ENCODE measurements around the gene B3GAT3. TPM values are rescaled to one million over a fixed set of nuclear protein-coding genes. Genes with fewer than 3 reads are reported as not detected.

Gene B3GAT3
- total RNA-seq, 4 donors from 2014 or later = 17.7 to 50.4 (median 23.1) TPM

- Histone ChIP-seq H3K27ac (peak overlapping the region in 1 of 2 donors; percentile 99), H3K9me3 (no peaks in the 10 kb centered on the region), H3K27me3 (no peaks in the 10 kb centered on the region), H3K4me1 (peaks cover 0 to 10% of the 10 kb centered on the region in 2 donors), H3K36me3 (no peaks in the 10 kb centered on the region), H3K4me3 (no peak overlapping the region)
- intact Hi-C loops (cut with DNase I; ENCODE audit: low total_unique reads) = no loop called here
- TF ChIP-seq POLR2A (IDR thresholded peaks at IDR 0.05) = no peak
- TF ChIP-seq, protein P1, sequence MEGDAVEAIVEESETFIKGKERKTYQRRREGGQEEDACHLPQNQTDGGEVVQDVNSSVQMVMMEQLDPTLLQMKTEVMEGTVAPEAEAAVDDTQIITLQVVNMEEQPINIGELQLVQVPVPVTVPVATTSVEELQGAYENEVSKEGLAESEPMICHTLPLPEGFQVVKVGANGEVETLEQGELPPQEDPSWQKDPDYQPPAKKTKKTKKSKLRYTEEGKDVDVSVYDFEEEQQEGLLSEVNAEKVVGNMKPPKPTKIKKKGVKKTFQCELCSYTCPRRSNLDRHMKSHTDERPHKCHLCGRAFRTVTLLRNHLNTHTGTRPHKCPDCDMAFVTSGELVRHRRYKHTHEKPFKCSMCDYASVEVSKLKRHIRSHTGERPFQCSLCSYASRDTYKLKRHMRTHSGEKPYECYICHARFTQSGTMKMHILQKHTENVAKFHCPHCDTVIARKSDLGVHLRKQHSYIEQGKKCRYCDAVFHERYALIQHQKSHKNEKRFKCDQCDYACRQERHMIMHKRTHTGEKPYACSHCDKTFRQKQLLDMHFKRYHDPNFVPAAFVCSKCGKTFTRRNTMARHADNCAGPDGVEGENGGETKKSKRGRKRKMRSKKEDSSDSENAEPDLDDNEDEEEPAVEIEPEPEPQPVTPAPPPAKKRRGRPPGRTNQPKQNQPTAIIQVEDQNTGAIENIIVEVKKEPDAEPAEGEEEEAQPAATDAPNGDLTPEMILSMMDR (IDR thresholded peaks at IDR 0.05) = no peak
- DNase-seq = no peak
Observed at GRCh38 chr11:62610403-62610802, 11.4 kb downstream of the B3GAT3 start.

DNA sequence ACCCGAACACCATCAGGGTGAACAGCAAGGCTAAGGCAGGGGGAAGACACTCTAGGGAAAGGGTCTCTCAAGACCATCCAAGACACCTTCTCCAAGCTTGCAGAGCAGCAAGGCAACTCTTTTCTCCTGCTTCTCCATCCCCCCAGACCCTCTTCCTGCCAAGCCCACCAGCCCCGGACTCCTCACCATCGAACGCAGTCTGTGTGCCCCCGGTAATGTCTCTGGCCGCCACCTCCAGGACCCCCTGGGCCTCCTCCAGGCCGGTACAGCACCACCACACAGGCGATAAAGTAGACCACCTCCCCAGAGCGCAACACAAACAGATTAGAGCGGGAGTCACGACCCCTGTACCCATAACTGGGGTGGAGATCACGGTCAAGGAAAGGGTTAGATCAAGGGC lies 13.0 kb downstream of the B3GAT3 start:
- Histone ChIP-seq H3K4me3 (no peak overlapping the region), H3K27me3 (no peaks in the 10 kb centered on the region), H3K36me3 (no peaks in the 10 kb centered on the region), H3K27ac (no peak overlapping the region), H3K9me3 (no peaks in the 10 kb centered on the region), H3K4me1 (peaks cover 0 to 10% of the 10 kb centered on the region in 2 donors)
- intact Hi-C loops (cut with DNase I; ENCODE audit: low total_unique reads) = no loop called here
- TF ChIP-seq, protein P1 (IDR thresholded peaks at IDR 0.05) = no peak
- no peak for TF ChIP-seq POLR2A (IDR thresholded peaks at IDR 0.05)
- no peak for DNase-seq

DNA sequence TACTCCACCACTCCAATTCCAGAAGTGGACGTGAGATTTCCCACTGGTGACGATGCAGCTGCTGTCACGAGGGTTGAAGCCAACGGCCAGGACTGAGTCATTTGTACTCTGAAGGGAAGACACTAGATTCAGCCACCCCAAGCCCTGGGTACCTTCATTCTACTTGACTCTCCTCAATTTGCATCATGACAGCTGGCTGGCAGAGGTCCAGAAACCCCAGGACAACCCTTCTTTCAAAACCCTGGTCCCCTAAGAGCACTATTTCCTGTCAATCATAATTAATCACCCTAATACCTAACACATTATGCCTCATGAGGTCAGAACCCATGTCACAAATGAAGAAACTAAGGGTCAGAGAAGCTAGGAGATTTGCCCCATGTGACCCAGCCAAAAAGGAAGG lies 14.1 kb downstream of the B3GAT3 start:
- no peak for TF ChIP-seq POLR2A (IDR thresholded peaks at IDR 0.05)
- TF ChIP-seq, protein P1 (IDR thresholded peaks at IDR 0.05) = no peak
- no peak overlapping the region for H3K27ac ChIP-seq
- no peak overlapping the region for H3K4me3 ChIP-seq
- H3K27me3 ChIP-seq = no peaks in the 10 kb centered on the region
- H3K9me3 ChIP-seq = no peaks in the 10 kb centered on the region
- H3K4me1 ChIP-seq = peaks cover 0 to 14% of the 10 kb centered on the region in 2 donors
- intact Hi-C loops (cut with DNase I; ENCODE audit: low total_unique reads) = no loop called here
- DNase-seq = no peak
- H3K36me3 ChIP-seq = no peaks in the 10 kb centered on the region

GRCh38 chr11:62605902-62606301 lies 15.9 kb downstream of the B3GAT3 start:
- no peak overlapping the region for H3K27ac ChIP-seq
- H3K36me3 ChIP-seq = no peaks in the 10 kb centered on the region
- no peak overlapping the region for H3K4me3 ChIP-seq
- peaks cover 0 to 7% of the 10 kb centered on the region in 2 donors for H3K4me1 ChIP-seq
- intact Hi-C loops (cut with DNase I; ENCODE audit: low total_unique reads) = no loop called here
- no peaks in the 10 kb centered on the region for H3K9me3 ChIP-seq
- H3K27me3 ChIP-seq = no peaks in the 10 kb centered on the region
- no peak for DNase-seq
- TF ChIP-seq POLR2A (IDR thresholded peaks at IDR 0.05) = no peak
- TF ChIP-seq, protein P1 (IDR thresholded peaks at IDR 0.05) = no peak

GRCh38 chr11:62605467-62605866 lies 16.3 kb downstream of the B3GAT3 start:
- no peaks in the 10 kb centered on the region for H3K9me3 ChIP-seq
- no peak for DNase-seq
- intact Hi-C loops (cut with DNase I; ENCODE audit: low total_unique reads) = no loop called here
- H3K4me3 ChIP-seq = no peak overlapping the region
- TF ChIP-seq, protein P1 (IDR thresholded peaks at IDR 0.05) = no peak
- no peak for TF ChIP-seq POLR2A (IDR thresholded peaks at IDR 0.05)
- no peaks in the 10 kb centered on the region for H3K36me3 ChIP-seq
- peaks cover 0 to 4% of the 10 kb centered on the region in 2 donors for H3K4me1 ChIP-seq
- H3K27me3 ChIP-seq = no peaks in the 10 kb centered on the region
- H3K27ac ChIP-seq = no peak overlapping the region
